RWPE1 (cell line): ENCODE results near the gene SMYD3.

Source experiments
- CTCF ChIA-PET: fragments of 350-600 bp; sonication (Branson Sonifier 250); formaldehyde crosslinking; extraction: SDS; loops from one replicate; lab custom pipeline; 2021; lab: Yijun Ruan, JAX
- POLR2A ChIA-PET: fragments of 400-600 bp; formaldehyde crosslinking; extraction: SDS; loops from one replicate; lab custom pipeline; 2020; ENCODE audit warnings: antibody characterized with exemption; ENCODE audit not compliant: low non-redundant PET; lab: Yijun Ruan, JAX
- DNase-seq: peaks from one replicate; pipeline ENCODE4 v3.0.0; 2012; ENCODE audit warnings: low spot score
- H3K27ac ChIP-seq: fragments of 450-650 bp; 2 replicates; pipeline ENCODE4 v1.5.1; 2017
- TF ChIP-seq, protein P1 (sequence below): fragments of 450-650 bp; conservative IDR thresholded peaks from 2 replicates; pipeline ENCODE4 v1.5.1; 2017; ENCODE audit warnings: low read depth, mild to moderate bottlenecking

SMYD3 gene

DNA sequence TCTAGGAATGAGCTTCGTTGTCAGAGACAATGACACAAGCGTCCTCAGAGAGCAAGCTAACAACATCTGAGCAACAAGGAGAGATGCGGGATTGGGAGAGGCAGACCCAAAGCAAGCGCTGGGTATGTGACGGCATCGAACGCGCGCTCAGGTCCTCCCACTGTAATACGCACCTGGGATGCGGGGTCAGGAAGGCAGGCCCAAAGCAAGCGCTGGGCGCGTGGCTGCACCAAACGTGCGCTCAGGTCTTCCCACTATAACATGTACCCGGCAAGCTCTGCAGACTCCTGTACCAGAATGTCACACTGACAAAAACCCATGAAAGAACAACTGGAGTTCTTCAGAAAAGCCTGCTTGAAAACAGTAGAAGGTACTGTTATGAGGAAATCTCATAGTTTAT is 653.8 kb downstream of the SMYD3 start:
- ChIA-PET CTCF (no interaction called here), POLR2A (no interaction called here)
- no peak overlapping the region for H3K27ac ChIP-seq
- DNase-seq: no peak
- TF ChIP-seq, protein P1, sequence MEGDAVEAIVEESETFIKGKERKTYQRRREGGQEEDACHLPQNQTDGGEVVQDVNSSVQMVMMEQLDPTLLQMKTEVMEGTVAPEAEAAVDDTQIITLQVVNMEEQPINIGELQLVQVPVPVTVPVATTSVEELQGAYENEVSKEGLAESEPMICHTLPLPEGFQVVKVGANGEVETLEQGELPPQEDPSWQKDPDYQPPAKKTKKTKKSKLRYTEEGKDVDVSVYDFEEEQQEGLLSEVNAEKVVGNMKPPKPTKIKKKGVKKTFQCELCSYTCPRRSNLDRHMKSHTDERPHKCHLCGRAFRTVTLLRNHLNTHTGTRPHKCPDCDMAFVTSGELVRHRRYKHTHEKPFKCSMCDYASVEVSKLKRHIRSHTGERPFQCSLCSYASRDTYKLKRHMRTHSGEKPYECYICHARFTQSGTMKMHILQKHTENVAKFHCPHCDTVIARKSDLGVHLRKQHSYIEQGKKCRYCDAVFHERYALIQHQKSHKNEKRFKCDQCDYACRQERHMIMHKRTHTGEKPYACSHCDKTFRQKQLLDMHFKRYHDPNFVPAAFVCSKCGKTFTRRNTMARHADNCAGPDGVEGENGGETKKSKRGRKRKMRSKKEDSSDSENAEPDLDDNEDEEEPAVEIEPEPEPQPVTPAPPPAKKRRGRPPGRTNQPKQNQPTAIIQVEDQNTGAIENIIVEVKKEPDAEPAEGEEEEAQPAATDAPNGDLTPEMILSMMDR: no peak

DNA sequence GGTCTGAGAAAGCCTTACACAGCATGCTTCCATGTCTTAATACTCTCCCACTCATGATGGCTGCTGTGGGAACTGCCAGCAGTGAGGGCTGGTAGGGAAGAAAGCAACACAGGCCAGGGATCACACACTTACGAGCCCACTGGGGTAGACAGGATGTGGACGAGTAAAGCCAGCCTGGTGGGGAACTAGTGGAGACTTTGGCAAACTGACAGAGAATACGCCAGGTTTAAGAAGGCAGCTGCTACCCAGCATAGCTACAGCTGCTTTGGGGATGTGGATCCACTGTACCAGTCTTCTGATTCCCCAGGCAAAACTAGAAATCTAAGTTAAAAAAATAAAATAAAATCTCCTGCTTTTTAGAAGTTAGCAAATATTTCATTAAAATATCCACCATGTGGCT is 664.0 kb downstream of the SMYD3 start:
- no peak overlapping the region for H3K27ac ChIP-seq
- POLR2A ChIA-PET: no interaction called here
- CTCF ChIA-PET: no interaction called here
- TF ChIP-seq, protein P1: no peak
- DNase-seq: no peak

DNA sequence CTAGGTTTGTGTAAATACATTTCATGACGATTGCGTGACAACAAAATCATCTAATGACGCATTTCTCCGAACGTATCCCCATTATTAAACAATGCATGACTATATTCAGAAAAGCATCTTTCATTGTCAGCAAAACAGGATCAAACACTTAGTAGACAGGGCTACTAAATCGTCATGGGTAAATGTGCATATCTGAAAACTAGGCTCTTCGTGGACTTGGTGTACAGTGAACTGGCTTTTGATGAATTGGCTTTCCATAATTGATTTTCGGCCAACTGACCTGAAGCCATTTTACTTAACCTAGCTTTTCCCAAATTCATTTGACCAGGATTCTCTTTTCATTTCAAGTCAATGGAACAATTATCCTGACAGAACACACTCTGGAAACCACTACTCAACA is 665.0 kb downstream of the SMYD3 start:
- ChIA-PET CTCF (no interaction called here), POLR2A (no interaction called here)
- H3K27ac ChIP-seq: no peak overlapping the region
- TF ChIP-seq, protein P1: no peak
- no peak for DNase-seq

DNA sequence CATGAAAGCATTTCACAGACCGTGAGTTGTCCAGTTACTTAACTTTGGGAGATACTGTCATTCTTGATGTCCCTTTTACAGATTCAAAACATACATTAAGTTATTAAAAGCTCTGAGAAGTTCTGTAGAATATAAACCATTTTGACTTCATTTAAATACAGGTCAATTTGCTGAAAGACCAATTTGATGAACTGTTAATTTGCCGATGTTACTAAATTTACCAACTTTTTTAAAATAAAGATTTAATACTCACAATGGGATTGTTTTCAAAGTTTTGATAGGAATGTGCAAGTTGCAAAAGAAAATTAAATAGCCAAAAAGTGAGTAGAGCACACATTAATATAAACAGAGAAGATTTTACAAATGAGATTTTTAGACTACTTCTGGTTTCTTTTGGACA is 666.1 kb downstream of the SMYD3 start:
- ChIA-PET POLR2A (no interaction called here), CTCF (interaction anchor here (0.7 kb wide), 1 partner anchor 454 kb away, joined by 6 read pairs; no protein-coding TSS in a partner anchor)
- TF ChIP-seq, protein P1: no peak
- H3K27ac ChIP-seq: no peak overlapping the region
- no peak for DNase-seq

DNA sequence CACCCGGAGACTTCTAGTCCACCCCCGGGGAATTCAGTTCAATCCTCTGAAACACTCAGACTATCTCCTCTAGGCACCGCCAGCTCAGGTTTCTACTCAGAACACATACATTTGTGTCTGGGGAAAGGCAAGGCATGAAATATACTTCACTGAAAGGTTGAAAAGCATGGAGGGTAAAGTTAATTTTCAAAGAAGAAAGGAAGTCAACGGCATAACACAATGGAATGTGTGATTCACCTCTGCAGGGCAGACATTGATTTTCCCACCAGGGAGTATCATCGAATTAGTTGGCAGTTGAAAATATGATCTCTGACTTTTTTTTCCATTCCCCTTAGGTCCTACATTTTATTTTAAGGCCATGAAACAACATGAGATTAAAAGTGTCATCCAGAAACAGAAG is 669.4 kb downstream of the SMYD3 start:
- DNase-seq: no peak
- ChIA-PET POLR2A (no interaction called here), CTCF (no interaction called here)
- TF ChIP-seq, protein P1: no peak
- H3K27ac ChIP-seq: no peak overlapping the region

DNA sequence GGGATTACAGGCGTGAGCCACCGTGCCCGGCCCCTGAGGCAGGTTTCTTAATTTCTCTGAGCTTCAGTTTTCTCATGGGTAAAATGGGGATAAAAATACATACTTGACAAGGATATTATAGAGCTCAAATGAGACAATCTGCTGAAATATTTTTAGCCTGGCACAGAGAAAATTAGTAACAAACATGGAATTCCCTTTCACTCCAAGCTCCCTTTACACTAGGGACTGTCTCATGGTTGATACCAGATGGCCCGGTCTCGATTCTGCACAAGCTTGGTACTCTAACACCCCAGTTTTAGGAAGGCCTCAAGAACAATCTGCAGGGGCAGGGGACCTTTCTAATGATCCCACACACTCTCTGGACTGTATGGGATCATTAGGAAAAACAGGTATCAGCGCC is 671.7 kb downstream of the SMYD3 start:
- TF ChIP-seq, protein P1: no peak
- H3K27ac ChIP-seq: no peak overlapping the region
- no peak for DNase-seq
- ChIA-PET POLR2A (no interaction called here), CTCF (interaction anchor here (1.1 kb wide), 1 partner anchor 12 kb away, joined by 3 read pairs; no protein-coding TSS in a partner anchor)

DNA sequence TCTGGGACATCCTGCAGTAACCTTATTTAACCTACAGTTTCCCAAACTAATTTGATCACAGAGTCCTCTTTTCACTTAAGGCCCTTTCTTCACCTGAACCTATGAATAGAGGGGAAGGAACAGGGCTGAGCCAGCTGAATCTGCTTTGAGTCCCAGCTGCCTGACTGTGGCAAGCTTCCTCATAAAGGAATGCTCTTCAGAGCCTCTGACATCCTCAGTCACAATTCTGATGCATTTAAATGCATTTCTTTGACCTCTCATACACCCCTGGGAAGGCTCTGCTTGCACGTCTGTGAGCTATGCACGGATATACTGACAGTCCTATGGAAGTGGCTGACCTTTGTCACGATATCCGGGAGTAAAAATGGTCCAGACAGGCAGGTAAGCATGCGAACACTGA is 673.1 kb downstream of the SMYD3 start:
- H3K27ac ChIP-seq: no peak overlapping the region
- DNase-seq: no peak
- TF ChIP-seq, protein P1: no peak
- ChIA-PET CTCF (no interaction called here), POLR2A (no interaction called here)
